Mammary epithelial cell (primary cell): ENCODE results near the gene LPCAT3.

Experiments
- EZH2 ChIP-seq: IDR thresholded peaks from 2 replicates; pipeline ENCODE4 v1.6.1; 2012; ENCODE audit warnings: low read length, inconsistent platforms, borderline replicate concordance
- TF ChIP-seq, protein P1 (sequence below), 2 donors: IDR thresholded peaks in 1 of 2; conservative IDR thresholded peaks in 1 of 2; 2 replicates each; pipeline ENCODE4 v1.5.1; 2011 to 2012; ENCODE audit warnings: inconsistent platforms in 2 of 2, low read length in 2 of 2, mild to moderate bottlenecking in 2 of 2, control low read depth in 1 of 2, low read depth in 1 of 2; ENCODE audit not compliant: insufficient read depth in 1 of 2; ENCODE audit errors: extremely low read depth in 1 of 2

DNA sequence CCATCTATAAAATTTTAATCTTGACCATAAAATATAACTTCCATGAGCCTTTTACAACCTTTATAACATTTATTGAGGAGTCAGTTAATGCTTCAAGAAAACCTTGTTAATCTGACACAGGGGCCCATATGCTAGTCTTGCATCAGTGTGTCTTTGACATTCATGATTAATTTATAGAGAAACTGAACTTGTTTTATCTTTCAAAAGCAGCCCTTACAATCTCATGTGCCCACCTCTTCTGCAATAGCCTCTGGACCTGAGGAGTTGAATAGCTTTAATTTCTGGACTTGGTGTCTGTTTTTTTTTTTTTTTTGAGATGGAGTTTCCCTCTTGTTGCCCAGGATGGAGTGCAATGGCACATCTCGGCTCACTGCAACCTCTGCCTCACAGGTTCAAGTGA, 8.6 kb upstream of the LPCAT3 start:
- TF ChIP-seq, protein P1, sequence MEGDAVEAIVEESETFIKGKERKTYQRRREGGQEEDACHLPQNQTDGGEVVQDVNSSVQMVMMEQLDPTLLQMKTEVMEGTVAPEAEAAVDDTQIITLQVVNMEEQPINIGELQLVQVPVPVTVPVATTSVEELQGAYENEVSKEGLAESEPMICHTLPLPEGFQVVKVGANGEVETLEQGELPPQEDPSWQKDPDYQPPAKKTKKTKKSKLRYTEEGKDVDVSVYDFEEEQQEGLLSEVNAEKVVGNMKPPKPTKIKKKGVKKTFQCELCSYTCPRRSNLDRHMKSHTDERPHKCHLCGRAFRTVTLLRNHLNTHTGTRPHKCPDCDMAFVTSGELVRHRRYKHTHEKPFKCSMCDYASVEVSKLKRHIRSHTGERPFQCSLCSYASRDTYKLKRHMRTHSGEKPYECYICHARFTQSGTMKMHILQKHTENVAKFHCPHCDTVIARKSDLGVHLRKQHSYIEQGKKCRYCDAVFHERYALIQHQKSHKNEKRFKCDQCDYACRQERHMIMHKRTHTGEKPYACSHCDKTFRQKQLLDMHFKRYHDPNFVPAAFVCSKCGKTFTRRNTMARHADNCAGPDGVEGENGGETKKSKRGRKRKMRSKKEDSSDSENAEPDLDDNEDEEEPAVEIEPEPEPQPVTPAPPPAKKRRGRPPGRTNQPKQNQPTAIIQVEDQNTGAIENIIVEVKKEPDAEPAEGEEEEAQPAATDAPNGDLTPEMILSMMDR (conservative IDR thresholded peaks at IDR 0.05 in 1 of 2, IDR thresholded peaks at IDR 0.05 in 1 of 2; ENCODE audit: extremely low read depth in 1 of 2, insufficient read depth in 1 of 2, low read depth in 1 of 2, low read length in 2 of 2): no peak
- no peak for TF ChIP-seq EZH2
